HEK293T (cell line): ENCODE measurements around the gene ROR1.

Source experiments
- CTBP1 ChIP-seq: fragments of 450-650 bp; IDR thresholded peaks from 2 replicates; pipeline ENCODE4 v1.6.1; 2016; ENCODE audit warnings: borderline replicate concordance
- ELF4 ChIP-seq: fragments of 450-650 bp; IDR thresholded peaks from 2 replicates; pipeline ENCODE4 v1.6.1; 2017; ENCODE audit warnings: antibody characterized with exemption
- FOXK2 ChIP-seq: fragments of 450-650 bp; IDR thresholded peaks from 2 replicates; pipeline ENCODE4 v1.6.1; 2016; ENCODE audit warnings: mild to moderate bottlenecking
- SP1 ChIP-seq: fragments of 450-650 bp; IDR thresholded peaks from 2 replicates; pipeline ENCODE4 v1.6.1; 2017

DNA sequence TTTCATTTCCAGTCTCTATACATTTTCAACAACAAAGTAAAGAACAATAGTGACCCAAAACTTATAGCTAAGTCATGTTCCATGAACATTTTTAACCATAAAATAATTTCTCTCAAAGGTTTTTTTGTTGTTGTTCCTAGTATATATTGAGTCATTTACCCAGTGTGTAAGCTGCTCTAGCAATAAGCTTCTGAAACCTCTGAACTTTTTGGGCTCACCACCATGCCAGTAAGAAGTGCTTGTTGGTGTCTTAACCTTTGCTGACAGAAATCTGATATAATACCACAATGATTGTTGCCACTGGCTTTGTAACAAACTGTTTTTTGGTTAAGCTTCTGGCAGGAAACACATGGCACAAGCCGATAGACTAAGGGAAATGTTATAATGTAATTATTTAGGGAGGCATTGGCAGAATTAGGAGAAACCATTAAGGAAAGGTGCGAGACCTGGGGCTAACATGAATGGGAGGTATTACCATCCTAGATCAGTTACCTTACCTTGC is 377.0 kb downstream of the ROR1 start:
- TF ChIP-seq SP1 (no peak), FOXK2 (no peak), CTBP1 (no peak), ELF4 (no peak)
